Breast epithelium (tissue), 3 donors: ENCODE data around the gene BPNT1.

Source experiments
- CTCF ChIP-seq, 3 donors: fragments of 450-650 bp; IDR thresholded peaks; one replicate each; pipeline ENCODE4 v1.5.1; 2016 to 2017; ENCODE audit warnings: antibody characterized with exemption in 3 of 3, mild to moderate bottlenecking in 3 of 3, moderate library complexity in 3 of 3
- POLR2A ChIP-seq: fragments of 450-650 bp; IDR thresholded peaks from one replicate; pipeline ENCODE4 v1.6.1; 2016; ENCODE audit warnings: antibody characterized with exemption, mild to moderate bottlenecking, moderate library complexity

- TF ChIP-seq CTCF (IDR thresholded peaks at IDR 0.05) (no peak), POLR2A (no peak)
These were observed 28.7 kb downstream of the BPNT1 start for GRCh38 chr1:220060876-220061275.
